ENCODE data around the gene CFL2.

GRCh38 chr14:34732802-34733201 is 18.4 kb upstream of the CFL2 start:
- TF ChIP-seq CTCF (IDR thresholded peaks at IDR 0.05) = no peak
- TF ChIP-seq POLR2A (IDR thresholded peaks at IDR 0.05) = no peak

Measured in testis (tissue), 2 donors.